Gastrocnemius medialis (tissue), 4 donors: ENCODE measurements around the gene HOXD12. TPM values are rescaled to one million over a fixed set of nuclear protein-coding genes. Genes with fewer than 3 reads are reported as not detected.

Source experiments
- ATAC-seq, 2 donors: fragments of 150-250 bp; one replicate each; pipeline ENCODE4 v1.9.1; 2016
- DNase-seq, 2 donors: peaks; one replicate each; pipeline ENCODE4 v3.0.0-alpha.2; 2019
- H3K27ac ChIP-seq, 4 donors: fragments of 200-600 bp; sonication (generic); 1 replicate in 1 of 4; 2 replicates in 3 of 4; pipeline ENCODE4 v1.5.1; 2016 to 2018; ENCODE audit warnings: mild to moderate bottlenecking in 2 of 4, moderate library complexity in 1 of 4
- H3K27me3 ChIP-seq, 3 donors: fragments of 200-600 bp; sonication (generic) in 2 of 3; 1 replicate in 1 of 3; 2 replicates in 2 of 3; pipeline versions ENCODE4 v1.5.1 to v1.6.0; 2016 to 2019; ENCODE audit warnings: mild to moderate bottlenecking in 1 of 3, moderate library complexity in 1 of 3
- H3K36me3 ChIP-seq, 2 donors: fragments of 200-600 bp; sonication (generic) in 1 of 2; one replicate each; pipeline ENCODE4 v1.5.1; 2017 to 2018
- H3K4me1 ChIP-seq, 2 donors: fragments of 200-600 bp; sonication (generic) in 1 of 2; one replicate each; pipeline ENCODE4 v1.5.1; 2016 to 2017; ENCODE audit warnings: mild to moderate bottlenecking in 2 of 2
- H3K4me3 ChIP-seq, 4 donors: fragments of 200-600 bp; sonication (generic) in 3 of 4; 1 replicate in 1 of 4; 2 replicates in 3 of 4; pipeline ENCODE4 v1.5.1; 2016 to 2019; ENCODE audit warnings: mild to moderate bottlenecking in 2 of 4
- H3K9me3 ChIP-seq, 3 donors: fragments of 200-600 bp; sonication (generic) in 2 of 3; 1 replicate in 1 of 3; 2 replicates in 2 of 3; pipeline ENCODE4 v1.5.1; 2016 to 2019
- POLR2A ChIP-seq, 2 donors: fragments of 450-650 bp; IDR thresholded peaks; one replicate each; pipeline ENCODE4 v1.6.1; 2017; ENCODE audit warnings: antibody characterized with exemption in 2 of 2, mild to moderate bottlenecking in 2 of 2, moderate library complexity in 2 of 2
- in situ Hi-C, 4 donors: fragments of 200-750 bp; cut with MboI; loops; one replicate each; pipeline versions ENCODE4 v1.15.0 to v1.8.0; 2017; ENCODE audit warnings: low sequenced_read_pairs in 4 of 4
- intact Hi-C: fragments of 100-400 bp; cut with DNase I; formaldehyde crosslinking; loops from one replicate; pipeline ENCODE4 v1.15.1; 2023; ENCODE audit warnings: low total_unique reads
- total RNA-seq, 4 donors: library from RNA; depleted of rRNA; stranded (reverse); fragments of >200 nt; gene quantifications; one replicate each; pipeline versions ENCODE4 v1.1.0 to v1.2.3, GENCODE V29; 2016
- TF ChIP-seq, protein P1 (sequence below), 5 experiments: fragments of 450-650 bp in 3 of 5; fragments of 200-600 bp in 2 of 5; sonication (generic) in 2 of 5; IDR thresholded peaks in 4 of 5; conservative IDR thresholded peaks in 1 of 5; 1 replicate in 4 of 5; 2 replicates in 1 of 5; pipeline ENCODE4 v1.5.1; 2016 to 2019; ENCODE audit warnings: antibody characterized with exemption in 5 of 5, mild to moderate bottlenecking in 3 of 5, moderate library complexity in 3 of 5

HOXD12 gene
- total RNA-seq, 4 donors from 2014 or later = not detected

DNA sequence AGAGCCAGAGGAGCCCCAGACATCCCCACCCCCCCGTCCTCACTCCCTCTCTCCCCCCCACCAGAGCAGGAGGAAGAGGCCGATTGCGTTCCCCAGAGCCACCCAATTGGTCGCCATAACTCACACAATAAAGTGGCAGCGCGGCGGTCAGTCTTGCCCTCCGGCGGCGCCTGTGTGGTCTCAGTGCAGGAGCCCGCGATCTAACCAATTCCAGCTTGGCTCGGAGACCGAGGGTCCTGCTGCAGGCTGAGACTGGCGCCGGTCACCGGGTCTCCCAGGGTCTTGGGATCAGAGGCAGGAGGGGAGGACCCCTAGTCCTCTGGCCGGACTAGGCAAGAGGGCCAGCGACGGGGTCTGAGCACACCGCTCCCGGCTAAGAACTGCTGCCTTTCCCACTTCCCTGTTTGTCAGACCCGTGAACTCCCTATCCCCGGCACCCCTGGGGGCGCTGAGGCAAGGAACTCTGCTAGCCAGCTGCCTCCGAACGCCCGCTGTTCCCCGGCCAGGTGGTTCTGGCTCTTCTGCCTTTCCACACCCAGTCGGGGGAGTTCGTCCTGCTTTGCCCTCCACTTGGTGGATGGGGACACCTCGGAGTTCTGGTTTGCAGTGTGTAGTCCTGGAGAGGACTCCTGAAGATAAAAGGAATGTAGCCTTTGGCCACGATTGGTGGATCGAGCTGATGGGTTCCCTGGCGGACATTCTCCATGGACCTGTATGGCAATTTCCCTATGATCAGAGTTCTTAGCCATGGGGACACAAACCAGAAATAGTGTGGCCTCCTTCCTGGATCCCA lies 1.0 kb upstream of the HOXD12 start:
- Histone ChIP-seq H3K4me1 (peaks cover 16% of the 10 kb centered on the region in 2 donors), H3K27me3 (peaks cover 99 to 100% (median 100%) of the 10 kb centered on the region in 3 donors), H3K9me3 (no peaks in the 10 kb centered on the region), H3K4me3 (no peak overlapping the region), H3K27ac (no peak overlapping the region), H3K36me3 (no peaks in the 10 kb centered on the region)
- no peak for TF ChIP-seq POLR2A (IDR thresholded peaks at IDR 0.05)
- TF ChIP-seq, protein P1, sequence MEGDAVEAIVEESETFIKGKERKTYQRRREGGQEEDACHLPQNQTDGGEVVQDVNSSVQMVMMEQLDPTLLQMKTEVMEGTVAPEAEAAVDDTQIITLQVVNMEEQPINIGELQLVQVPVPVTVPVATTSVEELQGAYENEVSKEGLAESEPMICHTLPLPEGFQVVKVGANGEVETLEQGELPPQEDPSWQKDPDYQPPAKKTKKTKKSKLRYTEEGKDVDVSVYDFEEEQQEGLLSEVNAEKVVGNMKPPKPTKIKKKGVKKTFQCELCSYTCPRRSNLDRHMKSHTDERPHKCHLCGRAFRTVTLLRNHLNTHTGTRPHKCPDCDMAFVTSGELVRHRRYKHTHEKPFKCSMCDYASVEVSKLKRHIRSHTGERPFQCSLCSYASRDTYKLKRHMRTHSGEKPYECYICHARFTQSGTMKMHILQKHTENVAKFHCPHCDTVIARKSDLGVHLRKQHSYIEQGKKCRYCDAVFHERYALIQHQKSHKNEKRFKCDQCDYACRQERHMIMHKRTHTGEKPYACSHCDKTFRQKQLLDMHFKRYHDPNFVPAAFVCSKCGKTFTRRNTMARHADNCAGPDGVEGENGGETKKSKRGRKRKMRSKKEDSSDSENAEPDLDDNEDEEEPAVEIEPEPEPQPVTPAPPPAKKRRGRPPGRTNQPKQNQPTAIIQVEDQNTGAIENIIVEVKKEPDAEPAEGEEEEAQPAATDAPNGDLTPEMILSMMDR (IDR thresholded peaks at IDR 0.05 in 4 of 5, conservative IDR thresholded peaks at IDR 0.05 in 1 of 5) = no peak
- intact Hi-C loops = loop anchor here (5.0 kb wide), 2 partner anchors 731 to 846 kb away; no protein-coding TSS in a partner anchor
- ATAC-seq (no peak), DNase-seq (no peak)
- in situ Hi-C loops = loop anchor here in 3 of 4 donors (5.0 to 25.0 kb wide), 4 partner anchors 411 to 736 kb away; no protein-coding TSS in a partner anchor

DNA sequence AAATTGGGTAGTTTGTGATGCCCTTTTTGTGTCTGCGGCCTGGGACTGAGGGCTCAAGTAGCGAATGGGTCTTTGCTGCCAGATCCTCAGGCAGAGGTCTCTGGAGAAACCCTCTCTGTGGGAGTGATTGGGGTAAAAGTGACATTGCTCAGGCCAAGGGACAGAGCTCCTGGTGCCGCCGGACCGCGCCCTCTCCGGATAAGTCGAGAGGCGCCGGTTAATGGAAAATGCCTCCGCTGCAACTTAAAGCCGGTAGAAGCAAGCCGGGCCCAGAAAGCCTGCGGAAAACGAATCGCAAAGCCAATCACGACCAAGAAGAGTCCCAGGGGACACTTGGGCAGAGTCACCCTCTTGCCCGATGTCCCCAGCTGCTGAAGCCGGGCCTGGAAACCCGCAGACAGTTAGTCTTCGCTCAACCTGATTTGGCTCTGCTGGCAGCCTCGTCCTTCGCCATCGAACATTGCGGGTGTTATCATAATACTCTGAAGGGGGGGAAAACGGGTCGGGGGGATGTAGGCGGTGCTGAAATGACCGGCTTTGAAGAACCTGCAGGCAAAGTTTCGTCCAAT lies 352 bp upstream of the HOXD12 start:
- Histone ChIP-seq H3K9me3 (no peaks in the 10 kb centered on the region), H3K4me1 (peaks cover 19 to 20% of the 10 kb centered on the region in 2 donors), H3K27ac (no peak overlapping the region), H3K27me3 (peaks cover 99 to 100% (median 100%) of the 10 kb centered on the region in 3 donors), H3K36me3 (no peaks in the 10 kb centered on the region), H3K4me3 (no peak overlapping the region)
- TF ChIP-seq, protein P1 (IDR thresholded peaks at IDR 0.05 in 4 of 5, conservative IDR thresholded peaks at IDR 0.05 in 1 of 5) = no peak
- no peak for TF ChIP-seq POLR2A (IDR thresholded peaks at IDR 0.05)
- in situ Hi-C loops (loop anchor here in 3 of 4 donors (5.0 to 25.0 kb wide), 4 partner anchors 412 to 737 kb away; no protein-coding TSS in a partner anchor), intact Hi-C loops (loop anchor here (5.0 kb wide), 2 partner anchors 732 to 847 kb away; no protein-coding TSS in a partner anchor)
- no peak for DNase-seq
- no peak for ATAC-seq

- Histone ChIP-seq H3K4me1 (peaks cover 22 to 24% of the 10 kb centered on the region in 2 donors), H3K9me3 (no peaks in the 10 kb centered on the region), H3K27me3 (peaks cover 99 to 100% (median 100%) of the 10 kb centered on the region in 3 donors), H3K27ac (no peak overlapping the region), H3K36me3 (no peaks in the 10 kb centered on the region), H3K4me3 (no peak overlapping the region)
- no peak for ATAC-seq
- intact Hi-C loops (no loop called here), in situ Hi-C loops (loop anchor here in 2 of 4 donors (25.0 kb wide), 1 partner anchor 712 kb away; no protein-coding TSS in a partner anchor)
- no peak for DNase-seq
- TF ChIP-seq, protein P1 (IDR thresholded peaks at IDR 0.05 in 4 of 5, conservative IDR thresholded peaks at IDR 0.05 in 1 of 5) = no peak
- no peak for TF ChIP-seq POLR2A (IDR thresholded peaks at IDR 0.05)
Measured at GRCh38 chr2:176100547-176101140, 1.0 kb downstream of the HOXD12 start.

GRCh38 chr2:176101216-176101830 lies 1.7 kb downstream of the HOXD12 start:
- intact Hi-C loops = no loop called here
- H3K27me3 ChIP-seq = peaks cover 99 to 100% (median 100%) of the 10 kb centered on the region in 3 donors
- TF ChIP-seq POLR2A (IDR thresholded peaks at IDR 0.05) = no peak
- TF ChIP-seq, protein P1 (IDR thresholded peaks at IDR 0.05 in 4 of 5, conservative IDR thresholded peaks at IDR 0.05 in 1 of 5) = no peak
- peaks cover 21 to 26% of the 10 kb centered on the region in 2 donors for H3K4me1 ChIP-seq
- no peak for ATAC-seq
- no peak for DNase-seq
- in situ Hi-C loops = loop anchor here in 2 of 4 donors (25.0 kb wide), 1 partner anchor 711 kb away; no protein-coding TSS in a partner anchor
- H3K4me3 ChIP-seq = no peak overlapping the region
- H3K36me3 ChIP-seq = no peaks in the 10 kb centered on the region
- H3K9me3 ChIP-seq = no peaks in the 10 kb centered on the region
- no peak overlapping the region for H3K27ac ChIP-seq
